ENCODE measurements around the gene TTC28.
A peak's percentile ranks its signal among the peaks of the same experiment; 100 is the strongest.

The TTC28 gene

GRCh38 chr22:28180804-28181731 is 498.6 kb downstream of the TTC28 start:
- DNase-seq (ENCODE audit: low read depth, low spot score), result peak; percentile 59
- H3K4me3 ChIP-seq (ENCODE audit: low read depth, low read length), result no peak overlapping the region
- no peak for TF ChIP-seq CTCF (IDR thresholded peaks at IDR 0.05; ENCODE audit: insufficient read depth, low read length, missing control alignments)
- CTCF ChIA-PET, result no interaction called here
- POLR2A ChIA-PET, result interaction anchor here (0.6 kb wide), 1 partner anchor 38 kb away, joined by 3 read pairs; no protein-coding TSS in a partner anchor

GRCh38 chr22:28179392-28179791 is 500.2 kb downstream of the TTC28 start:
- no peak for DNase-seq (ENCODE audit: low read depth, low spot score)
- ChIA-PET CTCF (interaction anchor here (1.0 kb wide), 1 partner anchor 159 kb away, joined by 3 read pairs; no protein-coding TSS in a partner anchor), POLR2A (no interaction called here)
- no peak overlapping the region for H3K4me3 ChIP-seq (ENCODE audit: low read depth, low read length)
- no peak for TF ChIP-seq CTCF (IDR thresholded peaks at IDR 0.05; ENCODE audit: insufficient read depth, low read length, missing control alignments)

GRCh38 chr22:28175730-28176492 is 503.7 kb downstream of the TTC28 start:
- no peak overlapping the region for H3K4me3 ChIP-seq (ENCODE audit: low read depth, low read length)
- ChIA-PET POLR2A (no interaction called here), CTCF (no interaction called here)
- DNase-seq (ENCODE audit: low read depth, low spot score), result no peak
- no peak for TF ChIP-seq CTCF (IDR thresholded peaks at IDR 0.05; ENCODE audit: insufficient read depth, low read length, missing control alignments)

- H3K4me3 ChIP-seq (ENCODE audit: low read depth, low read length), result no peak overlapping the region
- CTCF ChIA-PET, result interaction anchor here (0.8 to 1.1 kb wide), 3 partner anchors 18 to 95 kb away, joined by 3 read pairs; no protein-coding TSS in a partner anchor
- POLR2A ChIA-PET, result no interaction called here
- DNase-seq (ENCODE audit: low read depth, low spot score), result no peak
- TF ChIP-seq CTCF (IDR thresholded peaks at IDR 0.05; ENCODE audit: insufficient read depth, low read length, missing control alignments), result no peak
Observed at GRCh38 chr22:28174509-28174908, 505.1 kb downstream of the TTC28 start.

- ChIA-PET CTCF (interaction anchor here (0.8 to 1.1 kb wide), 2 partner anchors 10 to 121 kb away, joined by 3 to 4 read pairs; no protein-coding TSS in a partner anchor), POLR2A (no interaction called here)
- no peak overlapping the region for H3K4me3 ChIP-seq (ENCODE audit: low read depth, low read length)
- DNase-seq (ENCODE audit: low read depth, low spot score), result no peak
- no peak for TF ChIP-seq CTCF (IDR thresholded peaks at IDR 0.05; ENCODE audit: insufficient read depth, low read length, missing control alignments)
Observed at GRCh38 chr22:28172892-28173670, 506.6 kb downstream of the TTC28 start.

Data from AG04449 (cell line).